DND-41 (cell line): ENCODE data around the gene PRC1.

Source experiments
- EZH2 ChIP-seq: IDR thresholded peaks from 3 replicates; pipeline ENCODE4 v1.6.1; 2012; ENCODE audit warnings: borderline replicate concordance, low read depth, mild to moderate bottlenecking, moderate library complexity, low read length, inconsistent platforms; ENCODE audit not compliant: severe bottlenecking
- TF ChIP-seq, protein P1 (sequence below): IDR thresholded peaks from 2 replicates; pipeline ENCODE4 v1.5.1; 2012; ENCODE audit warnings: borderline replicate concordance, low read length, moderate library complexity, mild to moderate bottlenecking; ENCODE audit not compliant: poor library complexity, severe bottlenecking; ENCODE audit errors: extremely low read depth

DNA sequence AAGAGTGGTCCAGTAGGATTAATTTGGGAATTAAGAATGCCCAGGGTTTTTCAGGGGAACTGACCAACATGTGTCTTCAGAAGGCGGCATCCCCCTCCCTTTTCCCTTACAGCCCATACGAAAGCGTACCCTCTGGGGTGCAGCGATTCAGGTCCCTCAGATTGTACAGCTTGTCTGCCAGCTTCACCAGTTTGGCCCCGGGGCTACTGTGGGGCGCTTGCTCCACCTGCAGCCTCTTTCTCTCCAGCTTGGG, 62.8 kb downstream of the PRC1 start:
- TF ChIP-seq EZH2 = no peak
- TF ChIP-seq, protein P1, sequence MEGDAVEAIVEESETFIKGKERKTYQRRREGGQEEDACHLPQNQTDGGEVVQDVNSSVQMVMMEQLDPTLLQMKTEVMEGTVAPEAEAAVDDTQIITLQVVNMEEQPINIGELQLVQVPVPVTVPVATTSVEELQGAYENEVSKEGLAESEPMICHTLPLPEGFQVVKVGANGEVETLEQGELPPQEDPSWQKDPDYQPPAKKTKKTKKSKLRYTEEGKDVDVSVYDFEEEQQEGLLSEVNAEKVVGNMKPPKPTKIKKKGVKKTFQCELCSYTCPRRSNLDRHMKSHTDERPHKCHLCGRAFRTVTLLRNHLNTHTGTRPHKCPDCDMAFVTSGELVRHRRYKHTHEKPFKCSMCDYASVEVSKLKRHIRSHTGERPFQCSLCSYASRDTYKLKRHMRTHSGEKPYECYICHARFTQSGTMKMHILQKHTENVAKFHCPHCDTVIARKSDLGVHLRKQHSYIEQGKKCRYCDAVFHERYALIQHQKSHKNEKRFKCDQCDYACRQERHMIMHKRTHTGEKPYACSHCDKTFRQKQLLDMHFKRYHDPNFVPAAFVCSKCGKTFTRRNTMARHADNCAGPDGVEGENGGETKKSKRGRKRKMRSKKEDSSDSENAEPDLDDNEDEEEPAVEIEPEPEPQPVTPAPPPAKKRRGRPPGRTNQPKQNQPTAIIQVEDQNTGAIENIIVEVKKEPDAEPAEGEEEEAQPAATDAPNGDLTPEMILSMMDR = no peak
